Ureter (tissue), 1 donor: ENCODE data around the gene LOC101059915. TPM values are rescaled to one million over a fixed set of nuclear protein-coding genes. Genes with fewer than 3 reads are reported as not detected.
"Not testable (repeated sequence)": the region's sequence is repeated elsewhere in the genome, so short reads cannot be mapped to it uniquely, and the experiment has no call there.

Experiments
- DNase-seq: peaks from one replicate; pipeline ENCODE4 v3.0.0-alpha.2; 2020; ENCODE audit warnings: low spot score
- total RNA-seq: library from RNA; stranded (reverse); gene quantifications from one replicate; pipeline ENCODE4 v1.2.4, GENCODE V29; 2023
- donor health status: DM: yes; HTN: yes; CAD: no.

LOC101059915 gene

DNA sequence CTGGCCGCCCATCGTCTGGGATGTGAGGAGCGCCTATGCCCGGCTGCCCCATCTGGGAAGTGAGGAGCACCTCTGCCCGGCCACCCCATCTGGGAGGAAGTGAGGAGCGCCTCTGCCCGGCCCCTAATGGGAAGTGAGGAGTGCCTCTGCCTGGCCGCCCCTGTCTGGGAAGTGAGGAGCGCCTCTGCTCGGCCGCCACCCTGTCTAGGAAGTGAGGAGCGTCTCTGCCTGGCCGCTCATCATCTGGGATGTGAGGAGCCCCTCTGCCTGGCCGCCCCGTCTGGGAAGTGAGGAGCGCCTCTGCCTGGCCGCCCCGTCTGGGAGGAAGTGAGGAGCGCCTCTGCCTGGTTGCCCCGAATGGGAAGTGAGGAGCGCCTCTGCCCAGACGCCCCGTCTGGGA lies 8.3 kb downstream of the LOC101059915 start:
- not testable (repeated sequence) for DNase-seq

GRCh38 chrX:71676068-71676795 lies 8.9 kb downstream of the LOC101059915 start:
- DNase-seq: not testable (repeated sequence)

DNA sequence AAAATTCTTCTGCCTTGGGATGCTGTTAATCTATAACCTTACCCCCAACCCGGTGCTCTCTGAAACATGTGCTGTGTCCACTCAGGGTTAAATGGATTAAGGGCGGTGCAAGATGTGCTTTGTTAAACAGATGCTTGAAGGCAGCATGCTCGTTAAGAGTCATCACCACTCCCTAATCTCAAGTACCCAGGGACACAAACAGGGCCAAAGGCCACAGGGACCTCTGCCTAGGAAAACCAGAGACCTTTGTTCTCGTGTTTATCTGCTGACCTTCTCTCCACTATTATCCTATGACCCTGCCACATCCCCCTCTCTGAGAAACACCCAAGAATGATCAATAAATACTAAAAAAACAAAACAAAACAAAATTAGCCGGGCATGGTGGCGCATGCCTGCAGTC lies 9.8 kb downstream of the LOC101059915 start:
- not testable (repeated sequence) for DNase-seq

GRCh38 chrX:71679575-71680207 lies 12.3 kb downstream of the LOC101059915 start:
- DNase-seq: no peak

GRCh38 chrX:71696641-71697465 lies 29.5 kb downstream of the LOC101059915 start:
- DNase-seq: not testable (repeated sequence)

DNA sequence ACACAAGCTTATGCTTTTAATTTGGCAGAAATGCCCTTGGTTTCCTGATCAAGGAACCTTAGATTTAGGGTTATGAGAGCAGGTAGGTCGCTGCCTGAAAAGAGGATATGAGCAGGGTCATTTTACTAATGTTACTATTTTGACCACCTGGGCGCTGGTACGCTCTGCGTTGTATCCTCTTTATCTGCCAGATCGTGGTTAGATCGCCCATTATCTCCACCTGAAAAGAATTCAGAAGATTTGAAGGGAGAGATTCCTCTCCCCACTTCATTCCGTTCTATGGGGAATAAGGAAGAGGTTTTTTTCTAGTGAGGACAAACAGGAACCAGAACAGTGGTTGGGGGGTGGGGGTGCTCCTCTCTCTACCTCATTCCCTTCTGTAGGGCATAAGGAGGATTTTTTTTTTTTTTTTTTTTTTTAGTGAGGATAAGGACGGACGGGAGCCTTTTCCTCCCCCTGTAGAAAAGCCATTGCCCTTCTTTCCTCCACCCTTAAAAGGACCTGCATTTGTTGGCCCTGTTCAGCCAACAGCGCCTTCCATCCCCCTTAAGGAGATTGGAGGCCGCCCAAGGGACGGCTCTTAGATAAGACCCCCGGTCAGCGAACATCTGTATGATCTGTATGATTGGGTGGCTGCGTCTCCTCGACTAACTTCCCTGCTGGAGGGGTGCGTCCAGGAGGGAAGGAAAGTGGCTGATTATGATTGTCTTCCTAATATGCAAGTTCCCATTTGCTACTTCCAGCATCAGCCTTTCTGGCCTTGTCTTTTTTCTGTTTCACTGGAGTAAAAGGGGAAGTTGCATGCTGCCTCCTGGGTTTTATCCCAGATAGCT lies 30.3 kb downstream of the LOC101059915 start:
- DNase-seq: not testable (repeated sequence)

- not testable (repeated sequence) for DNase-seq
These were observed 31.1 kb downstream of the LOC101059915 start for GRCh38 chrX:71698299-71699022.

GRCh38 chrX:71699023-71699344 lies 31.6 kb downstream of the LOC101059915 start:
- not testable (repeated sequence) for DNase-seq

- DNase-seq: not testable (repeated sequence)
These were observed 35.5 kb downstream of the LOC101059915 start for GRCh38 chrX:71702853-71703252.

DNA sequence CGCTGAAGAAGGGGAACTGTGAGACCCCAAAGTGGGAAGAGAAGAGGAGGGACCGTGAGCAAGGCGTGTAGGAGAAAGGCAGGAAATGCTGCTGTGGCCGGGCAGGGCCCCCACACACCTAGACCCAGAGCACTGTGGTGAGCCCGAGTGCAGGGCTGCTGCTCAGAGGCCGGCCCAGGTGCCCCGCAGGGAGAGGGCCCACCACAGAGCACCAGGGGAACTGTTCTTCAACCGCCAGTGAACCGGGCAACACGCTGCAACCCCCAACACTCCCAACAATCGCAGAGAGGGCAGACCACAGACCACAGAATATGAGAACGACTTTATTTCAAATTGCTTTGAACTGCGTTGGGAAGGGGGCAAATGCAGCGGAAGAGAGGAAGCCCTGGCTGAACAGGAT lies 46.7 kb downstream of the LOC101059915 start:
- DNase-seq: not testable (repeated sequence)

DNA sequence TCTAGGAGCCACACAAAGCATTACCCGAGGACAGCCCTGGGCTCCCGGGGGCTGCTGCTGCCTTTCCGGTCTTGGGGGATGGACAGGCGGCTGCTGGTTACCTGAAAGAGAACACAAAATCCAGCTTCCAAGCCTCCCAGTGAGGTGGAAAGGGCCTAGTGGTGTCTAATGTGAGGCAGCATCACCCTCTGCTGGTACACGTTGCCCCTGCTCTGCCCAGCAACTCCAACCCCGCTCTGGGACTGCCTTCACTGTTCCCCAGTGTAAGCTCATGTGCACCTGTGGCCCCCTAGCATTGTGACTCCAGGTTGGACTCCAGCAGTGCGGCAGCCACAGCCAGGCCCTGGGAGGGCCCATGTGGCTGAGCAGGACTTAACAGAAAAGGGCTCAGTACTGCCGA lies 48.2 kb downstream of the LOC101059915 start:
- not testable (repeated sequence) for DNase-seq

- not testable (repeated sequence) for DNase-seq
These were observed 49.0 kb downstream of the LOC101059915 start for GRCh38 chrX:71716323-71716722.

DNA sequence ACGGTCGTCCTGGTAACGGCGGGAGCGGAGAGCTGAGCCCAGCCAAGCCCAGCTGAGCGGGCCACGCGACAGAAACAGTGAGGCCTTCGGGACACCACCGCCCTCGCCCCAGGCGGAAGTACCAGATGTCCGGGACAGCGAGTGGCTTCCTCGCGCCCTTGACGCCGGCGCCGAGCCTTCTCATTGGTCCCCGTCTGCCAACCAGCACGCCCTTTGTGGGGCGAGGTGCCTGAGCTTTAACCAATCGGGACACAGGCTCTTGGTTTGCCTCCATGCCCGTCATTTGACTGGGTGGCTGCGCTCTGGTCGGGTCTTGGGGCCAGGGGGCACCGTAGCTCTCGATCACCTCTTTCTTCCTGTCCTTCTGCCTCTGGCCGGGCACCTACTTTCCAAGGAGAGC lies 50.8 kb downstream of the LOC101059915 start, which contains the start of gene CXorf49:
TSS of gene CXorf49 (minus strand) at position 101 of the 400 bp plus-strand sequence. CDS start 134 bp downstream, outside the sequence.
- DNase-seq: not testable (repeated sequence)

DNA sequence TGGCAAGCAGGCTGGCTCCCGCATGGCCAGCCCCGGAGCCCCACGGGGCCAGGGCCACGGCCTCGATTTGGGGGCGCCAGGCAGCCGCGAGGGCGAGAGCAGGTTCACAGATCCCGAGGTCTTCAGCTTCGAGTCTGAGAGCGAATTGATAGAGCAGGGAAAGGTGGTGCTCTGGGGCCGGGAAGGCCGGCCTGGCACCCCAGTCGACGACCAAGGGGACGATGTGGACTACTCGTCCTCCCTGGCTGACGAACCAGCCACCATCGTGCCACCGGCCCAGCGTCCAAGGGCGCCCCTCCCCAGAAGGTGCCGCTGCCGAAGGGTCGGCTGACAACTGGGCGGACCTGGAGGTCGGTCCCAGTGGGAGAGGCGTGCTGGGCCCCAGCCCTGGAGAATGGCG lies 51.8 kb downstream of the LOC101059915 start:
- not testable (repeated sequence) for DNase-seq

DNA sequence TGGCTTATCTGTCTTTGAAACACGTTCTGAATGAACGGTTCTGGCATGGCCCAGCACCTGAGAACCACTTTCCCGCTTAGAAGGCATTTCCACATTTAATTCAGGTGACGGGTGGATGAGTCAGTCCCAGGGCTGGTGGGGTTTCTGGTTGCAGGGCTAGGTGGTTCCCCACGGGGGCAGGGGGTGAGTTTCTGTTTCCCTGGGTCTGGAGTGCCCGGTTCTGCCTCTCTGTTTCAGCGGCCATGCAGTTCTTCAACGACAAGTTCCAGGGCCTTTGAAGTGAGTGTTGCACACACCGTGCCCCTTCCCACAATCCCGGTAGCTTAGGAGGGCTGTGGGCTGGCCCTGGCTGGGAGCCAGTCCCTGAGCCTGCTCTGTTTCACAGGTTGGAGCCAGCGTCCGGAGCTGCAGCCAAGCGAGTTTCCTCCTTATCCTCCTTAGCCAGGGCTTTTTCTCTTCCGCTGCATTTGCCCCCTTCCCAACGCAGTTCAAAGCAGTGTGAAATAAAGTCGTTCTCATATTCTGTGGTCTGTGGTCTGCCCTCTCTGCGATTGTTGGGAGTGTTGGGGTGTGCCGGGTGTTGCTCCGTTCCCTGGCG lies 53.0 kb downstream of the LOC101059915 start:
- DNase-seq: not testable (repeated sequence)

Other genes starting within 250 kb of the LOC101059915 start
- 225 TPM for gene OGT, start 134.4 kb upstream of the LOC101059915 start, total RNA-seq
- 1.6 TPM for gene GCNA, start 89.1 kb upstream of the LOC101059915 start, total RNA-seq
- gene CXCR3, start 49.0 kb upstream of the LOC101059915 start, total RNA-seq: 0.89 TPM
- gene CXorf49, start 50.7 kb downstream of the LOC101059915 start, total RNA-seq: not detected
- gene CXorf49B, start 95.8 kb downstream of the LOC101059915 start, total RNA-seq: not detected
- 14.6 TPM for gene NHSL2, start 243.3 kb downstream of the LOC101059915 start, total RNA-seq